ENCODE results near the gene ZNF865. TPM values are rescaled to one million over a fixed set of nuclear protein-coding genes. Genes with fewer than 3 reads are reported as not detected.

Gene ZNF865
- total RNA-seq, 1 donor from 2014 or later = 5.0 TPM

GRCh38 chr19:55605207-55605636 is 225 bp upstream of the ZNF865 start:
- DNase-seq = peak; percentile 99

DNA sequence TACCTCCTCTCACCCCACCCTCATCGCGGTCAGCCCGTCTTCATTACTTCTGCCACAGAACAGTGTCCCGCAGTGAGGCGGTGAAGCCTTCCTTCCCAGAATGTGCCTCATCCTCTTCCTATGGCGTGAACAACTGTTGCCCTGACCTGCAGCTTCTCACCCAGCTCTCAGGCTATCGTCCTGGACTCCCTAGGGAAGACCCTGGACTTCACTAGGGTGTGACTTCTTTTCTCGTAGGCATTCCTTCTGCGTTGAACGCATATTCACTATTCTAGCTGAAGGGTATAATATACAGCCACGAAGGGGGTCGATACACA is 982 bp downstream of the ZNF865 start:
- DNase-seq = no peak

DNA sequence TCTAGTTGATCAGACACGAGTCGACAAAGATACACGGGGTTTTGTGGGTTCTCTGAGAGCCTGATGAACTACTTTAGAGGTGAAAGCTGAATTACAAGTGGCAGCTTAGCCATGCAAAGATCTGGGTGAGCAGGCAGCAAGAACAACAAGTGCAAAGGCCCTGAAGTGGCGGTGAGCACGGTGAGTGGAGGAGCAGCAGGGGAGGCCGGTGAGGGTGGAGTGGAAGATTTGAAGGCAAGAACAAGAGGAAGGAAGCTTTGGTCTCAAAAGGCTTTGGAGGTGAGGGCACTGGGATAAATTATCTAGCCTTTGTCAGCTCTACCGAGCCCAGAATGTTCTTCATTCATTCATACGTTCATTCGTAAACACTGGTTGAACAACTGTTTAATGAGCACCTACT is 1.4 kb downstream of the ZNF865 start:
- no peak for DNase-seq

- no peak for DNase-seq
Observed at GRCh38 chr19:55609326-55609725, 3.9 kb downstream of the ZNF865 start.

DNA sequence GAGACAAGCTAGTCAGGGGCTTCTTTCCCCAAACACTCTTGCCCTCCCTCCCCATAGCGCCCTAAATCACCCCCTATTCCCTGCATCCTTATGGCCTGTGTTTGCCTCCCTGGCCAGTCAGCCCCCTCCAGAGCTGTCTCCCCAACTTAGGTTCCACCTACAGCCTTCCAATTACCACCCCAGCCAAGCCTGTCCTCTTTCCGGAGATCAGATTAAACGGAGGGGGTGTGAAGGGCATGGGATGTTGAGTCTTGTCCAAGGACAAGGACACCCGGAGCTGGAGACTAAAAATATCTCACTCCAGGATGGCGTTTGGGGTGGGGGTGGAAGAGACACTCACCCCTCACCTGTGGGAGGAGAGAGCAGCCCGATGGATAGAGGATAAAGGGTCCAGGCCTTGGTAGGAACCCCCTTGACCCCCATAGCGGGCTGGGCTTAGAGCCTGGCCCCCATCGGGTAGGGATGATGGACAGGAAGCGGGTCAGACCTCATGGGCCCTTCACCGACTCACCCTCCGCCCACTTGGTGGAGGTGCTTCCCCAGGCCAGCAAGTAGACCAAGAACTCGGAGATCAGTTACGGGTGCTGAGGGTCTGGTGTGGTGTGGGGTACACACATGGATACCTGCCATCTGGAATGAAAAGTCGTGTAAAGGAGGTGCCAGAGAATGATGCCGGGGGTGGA is 6.0 kb downstream of the ZNF865 start:
- no peak for DNase-seq

DNA sequence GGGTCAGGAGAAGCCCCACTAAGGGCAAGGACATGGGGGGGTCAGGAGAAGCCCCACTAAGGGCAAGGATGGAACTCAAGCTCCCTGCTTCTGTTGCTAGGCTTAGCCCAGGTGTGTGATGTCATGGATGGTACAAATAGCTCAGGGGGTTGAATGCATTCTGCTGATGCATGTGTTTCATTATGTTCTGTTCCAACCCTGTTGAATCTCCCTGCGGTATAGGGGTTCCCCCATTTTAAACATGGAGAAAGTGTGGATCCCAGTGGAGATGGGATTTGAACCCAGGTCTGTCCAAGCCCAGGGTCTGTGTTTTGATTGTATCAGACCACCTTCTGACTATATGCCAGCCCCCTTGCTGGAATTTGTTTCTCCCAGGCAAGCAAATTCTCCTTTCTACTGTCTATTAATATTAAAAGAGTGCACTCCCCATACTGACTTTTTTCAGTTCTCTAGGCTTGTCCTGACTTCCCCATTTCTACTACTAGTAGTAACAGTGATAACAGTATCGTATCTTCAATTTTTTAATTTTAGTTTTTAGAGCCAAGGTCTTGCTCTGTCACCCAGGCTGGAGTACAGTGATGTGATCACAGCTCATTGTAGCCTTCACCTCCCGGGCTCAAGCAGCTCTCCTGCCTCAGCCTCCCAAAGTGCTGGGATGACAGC is 6.7 kb downstream of the ZNF865 start:
- no peak for DNase-seq

- no peak for DNase-seq
Observed at GRCh38 chr19:55613396-55613795, 7.9 kb downstream of the ZNF865 start.

- no peak for DNase-seq
Observed at GRCh38 chr19:55613930-55614710, 8.7 kb downstream of the ZNF865 start.

GRCh38 chr19:55614711-55615542 is 9.5 kb downstream of the ZNF865 start:
- no peak for DNase-seq

DNA sequence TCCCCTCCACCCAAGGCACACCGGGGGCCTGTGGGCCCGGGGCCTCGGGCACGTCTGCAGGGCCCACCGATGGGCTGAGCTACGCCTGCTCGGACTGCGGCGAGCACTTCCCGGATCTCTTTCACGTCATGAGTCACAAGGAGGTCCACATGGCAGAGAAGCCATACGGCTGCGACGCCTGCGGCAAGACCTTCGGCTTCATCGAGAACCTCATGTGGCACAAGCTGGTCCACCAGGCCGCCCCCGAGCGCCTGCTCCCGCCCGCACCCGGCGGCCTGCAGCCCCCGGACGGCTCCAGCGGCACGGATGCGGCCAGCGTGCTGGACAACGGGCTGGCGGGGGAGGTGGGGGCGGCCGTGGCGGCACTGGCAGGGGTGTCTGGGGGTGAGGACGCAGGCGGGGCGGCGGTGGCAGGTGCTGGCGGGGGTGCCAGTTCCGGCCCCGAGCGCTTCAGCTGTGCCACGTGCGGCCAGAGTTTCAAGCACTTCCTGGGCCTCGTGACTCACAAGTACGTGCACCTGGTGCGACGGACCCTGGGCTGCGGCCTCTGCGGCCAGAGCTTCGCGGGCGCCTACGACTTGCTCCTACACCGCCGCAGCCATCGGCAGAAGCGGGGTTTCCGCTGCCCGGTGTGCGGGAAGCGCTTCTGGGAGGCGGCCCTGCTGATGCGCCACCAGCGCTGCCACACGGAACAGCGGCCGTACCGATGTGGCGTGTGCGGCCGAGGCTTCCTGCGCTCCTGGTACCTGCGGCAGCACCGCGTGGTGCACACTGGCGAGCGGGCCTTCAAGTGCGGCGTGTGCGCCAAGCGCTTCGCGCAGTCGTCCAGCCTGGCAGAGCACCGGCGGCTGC is 10.3 kb downstream of the ZNF865 start:
- no peak for DNase-seq

GRCh38 chr19:55616395-55616875 is 11.0 kb downstream of the ZNF865 start:
- no peak for DNase-seq

DNA sequence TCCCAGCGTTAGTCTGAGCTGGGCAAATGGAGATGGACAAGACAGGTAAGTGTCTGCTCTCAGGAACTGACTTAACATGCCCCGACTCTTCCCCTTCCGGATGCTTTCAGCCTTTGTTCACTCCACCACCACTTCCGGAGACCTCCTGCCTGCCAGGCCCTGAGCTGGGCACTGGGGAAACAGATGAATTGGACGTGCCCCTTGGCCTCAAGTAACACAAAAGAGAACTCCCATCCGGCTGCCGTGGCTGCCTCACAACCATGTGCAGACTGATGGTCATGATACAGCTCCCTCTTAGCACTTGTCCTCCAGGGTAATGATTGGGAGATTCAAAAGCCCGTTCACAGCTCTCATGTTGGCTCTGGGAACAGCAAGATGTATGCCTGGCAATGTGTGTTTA is 12.0 kb downstream of the ZNF865 start:
- no peak for DNase-seq

DNA sequence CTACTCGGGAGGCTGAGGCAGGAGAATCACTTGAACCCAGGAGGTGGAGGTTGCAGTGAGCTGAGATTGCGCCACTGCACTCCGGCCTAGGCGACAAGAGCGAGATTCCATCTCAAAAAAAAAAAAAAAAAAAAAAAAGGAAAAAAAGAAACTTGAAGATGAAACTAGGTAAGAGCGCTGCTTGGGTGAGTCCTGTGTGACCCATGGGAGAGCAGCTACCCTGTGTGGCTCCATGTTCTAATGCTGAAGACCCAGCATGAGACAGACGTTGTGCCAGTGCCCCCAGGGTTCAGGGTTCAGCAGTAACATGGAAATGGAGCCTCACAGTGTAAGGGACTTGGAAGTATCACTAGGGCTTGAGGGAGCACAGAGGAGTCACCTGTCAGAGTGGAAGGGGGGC is 13.0 kb downstream of the ZNF865 start:
- DNase-seq = no peak

DNA sequence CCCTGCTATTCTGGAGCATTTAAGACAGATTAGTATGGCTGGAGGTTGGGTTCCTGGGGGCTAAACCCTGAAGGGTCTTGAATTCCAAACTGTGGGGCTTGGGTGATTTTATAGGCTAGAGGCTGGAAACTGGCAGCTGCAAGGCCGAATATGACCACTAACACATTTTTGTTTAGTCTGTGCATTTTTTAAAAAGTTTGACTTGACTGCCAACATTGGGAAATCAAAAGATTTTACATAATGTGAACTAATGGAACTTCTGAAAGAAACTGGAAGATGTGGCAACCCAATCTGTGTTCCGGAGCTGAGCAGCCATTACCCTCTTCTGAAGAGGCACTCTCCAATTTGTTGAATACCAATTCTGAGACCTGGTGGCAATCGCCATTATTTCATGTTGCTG is 13.8 kb downstream of the ZNF865 start:
- no peak for DNase-seq

DNA sequence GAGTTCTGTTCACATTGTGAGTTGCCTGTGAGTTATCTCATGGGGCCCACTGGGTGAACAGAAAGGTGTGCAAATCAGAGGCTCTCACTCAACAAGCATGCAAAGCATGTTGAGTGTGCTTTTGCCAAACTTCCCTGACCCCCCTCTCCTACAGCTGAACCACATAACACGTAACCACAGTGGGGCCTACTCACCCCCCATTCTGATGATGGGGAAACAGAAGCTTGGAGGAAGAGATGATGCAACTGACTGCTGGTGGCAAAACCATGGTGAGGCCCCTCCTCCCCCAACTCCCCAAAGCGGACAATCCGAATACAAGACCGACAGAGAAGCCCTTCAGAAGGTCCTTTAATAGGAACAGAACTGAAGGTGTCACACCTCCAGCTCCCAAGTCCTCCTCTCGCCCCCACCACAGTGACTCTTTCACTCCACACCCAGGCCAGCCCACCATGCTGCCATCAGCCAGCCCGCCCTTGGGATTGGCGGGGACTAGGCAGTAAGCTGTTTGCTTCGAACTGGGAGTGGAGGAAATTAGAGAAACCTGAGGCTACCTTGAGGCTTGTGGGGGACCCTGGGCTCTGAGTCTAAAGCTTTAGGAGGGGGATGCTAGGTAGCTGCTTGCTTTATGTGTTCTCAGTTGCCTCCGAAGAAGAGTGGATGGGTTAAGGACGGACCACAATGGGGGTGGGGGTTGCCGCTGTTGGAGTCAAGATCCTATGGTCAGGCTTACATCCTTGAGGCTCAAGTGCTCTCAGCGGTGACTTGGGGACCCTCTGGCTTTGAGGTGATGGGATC is 15.2 kb downstream of the ZNF865 start:
- DNase-seq = no peak

DNA sequence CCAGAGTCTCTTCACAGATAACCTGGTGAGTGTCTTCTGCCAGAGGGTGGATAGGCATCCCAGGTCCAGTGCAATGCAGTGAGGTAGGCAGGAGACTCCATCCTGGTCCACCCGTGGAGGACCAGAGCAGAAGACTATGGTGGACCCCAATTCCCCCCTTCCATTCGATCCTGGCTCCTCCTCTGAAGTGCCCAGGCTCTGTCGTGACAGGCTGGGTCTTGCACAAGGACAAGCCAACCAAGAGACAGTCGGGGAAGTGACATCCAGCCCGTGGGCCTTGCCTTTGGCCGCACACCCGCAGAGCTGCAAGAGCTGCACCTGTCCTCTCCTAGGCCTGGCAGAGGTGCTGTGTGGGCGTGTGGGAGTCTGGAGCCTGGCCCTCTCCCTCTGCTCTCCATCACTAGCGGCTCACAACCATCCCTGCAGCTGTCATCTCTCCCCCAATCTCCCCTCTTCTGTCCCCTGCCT is 15.8 kb downstream of the ZNF865 start:
- DNase-seq = no peak

DNA sequence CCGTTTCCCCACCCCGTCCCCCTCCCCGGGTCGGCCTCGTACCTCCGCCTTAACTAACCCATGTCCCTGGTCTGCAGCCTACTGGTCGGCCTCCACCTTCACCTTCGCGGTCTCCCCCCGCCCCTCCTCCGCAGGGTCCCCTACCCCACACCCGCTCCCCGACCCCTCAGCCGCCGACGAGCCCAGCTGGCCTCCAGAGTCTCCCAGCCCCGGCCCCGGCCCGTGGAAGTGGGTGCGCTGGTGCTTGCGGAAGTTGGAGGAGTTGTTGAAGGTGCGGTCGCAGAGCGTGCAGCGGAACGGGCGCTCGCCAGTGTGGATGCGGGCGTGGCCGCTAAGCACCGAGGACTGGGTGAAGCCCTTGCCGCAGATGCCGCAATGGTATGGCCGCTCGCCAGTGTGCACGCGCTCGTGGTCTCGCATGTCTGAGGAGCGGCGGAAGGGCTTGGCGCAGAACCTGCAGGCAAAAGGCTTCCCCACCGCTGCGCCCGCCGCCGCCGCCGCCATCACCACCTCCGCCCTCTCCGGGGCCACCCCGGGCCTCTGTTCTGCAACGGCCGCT is 16.3 kb downstream of the ZNF865 start:
- no peak for DNase-seq

- DNase-seq = no peak
Observed at GRCh38 chr19:55622242-55622969, 17.0 kb downstream of the ZNF865 start.

DNA sequence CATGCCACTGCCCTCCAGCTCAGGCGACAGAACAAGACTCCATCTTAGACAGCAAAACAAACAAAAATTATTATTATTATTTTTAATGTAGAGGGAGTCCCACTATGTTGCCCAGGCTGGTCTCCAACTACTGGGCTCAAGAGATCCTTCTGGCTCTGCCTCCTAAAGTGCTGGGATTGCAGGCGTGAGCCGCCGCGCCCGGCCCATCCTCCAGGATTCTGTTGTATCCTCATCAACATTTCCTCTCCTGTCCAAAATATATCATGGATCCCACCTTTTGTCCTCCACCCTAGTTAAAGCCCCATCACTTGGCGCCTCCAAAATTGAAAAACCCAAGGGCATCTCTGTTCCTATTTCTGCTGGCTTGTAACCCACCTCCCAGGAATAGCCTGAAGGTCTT is 17.7 kb downstream of the ZNF865 start:
- no peak for DNase-seq

Data from tongue (tissue), 2 donors.